Stimulated activated CD4-positive, alpha-beta T cell treated with anti-CD3 and anti-CD28 coated beads, TNF-alpha, amount 100 ng/mL, for 4 hours (primary cell): ENCODE data around the gene KRT83.
"Not testable (repeated sequence)": the region's sequence is repeated elsewhere in the genome, so short reads cannot be mapped to it uniquely, and the experiment has no call there.

Experiments used
- DNase-seq, 3 experiments: peaks; one replicate each; pipeline ENCODE4 v3.0.0-alpha.2; 2020; ENCODE audit warnings: low read depth in 3 of 3

KRT83 gene

DNA sequence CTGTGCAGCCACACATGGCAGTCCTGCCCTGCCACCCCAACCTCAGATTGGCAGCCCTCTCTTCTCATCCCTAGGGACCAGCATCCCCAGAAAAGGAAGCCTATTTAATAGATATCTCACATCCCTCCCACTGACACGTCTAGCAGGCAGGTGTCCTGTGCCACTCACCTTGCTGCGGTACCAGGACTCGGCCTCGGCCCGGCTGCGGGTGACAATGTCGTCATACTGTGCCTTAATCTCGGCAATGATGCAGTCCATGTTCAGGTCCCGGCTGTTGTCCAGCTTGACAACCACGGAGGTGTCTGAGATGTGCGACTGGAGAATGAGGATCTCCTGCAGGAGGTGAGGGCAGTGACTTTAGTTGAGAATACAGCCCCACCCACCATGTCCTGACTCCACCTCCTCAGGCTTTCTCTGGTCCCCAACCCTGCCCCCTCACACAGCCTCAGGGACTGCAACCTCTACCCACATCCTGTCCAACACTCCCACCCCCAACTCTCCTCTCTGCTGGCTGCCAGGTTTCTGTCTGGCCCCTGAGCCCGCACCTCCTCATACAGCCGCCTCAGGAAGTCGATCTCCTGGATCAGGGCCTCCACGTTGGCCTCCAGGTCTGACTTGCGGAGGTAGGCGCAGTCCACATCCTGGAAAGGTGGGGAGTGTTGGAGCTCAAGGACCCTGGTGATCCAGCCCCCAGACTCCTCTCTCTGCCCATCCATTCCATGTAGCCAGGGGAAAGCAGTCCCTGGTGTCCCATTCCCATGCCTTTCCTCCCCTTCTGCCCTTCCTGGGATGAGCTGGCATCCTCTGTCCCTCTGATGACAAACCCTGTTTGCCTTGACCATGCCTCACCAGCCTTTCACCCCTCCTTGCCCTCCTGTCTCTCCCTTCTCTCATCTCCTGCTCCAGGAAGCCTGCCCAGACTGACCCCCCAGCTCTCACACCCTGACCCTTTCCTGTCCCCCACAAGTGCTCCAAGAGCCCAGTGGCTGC, 33.1 kb downstream of the KRT83 start:
- DNase-seq: not testable (repeated sequence)

DNA sequence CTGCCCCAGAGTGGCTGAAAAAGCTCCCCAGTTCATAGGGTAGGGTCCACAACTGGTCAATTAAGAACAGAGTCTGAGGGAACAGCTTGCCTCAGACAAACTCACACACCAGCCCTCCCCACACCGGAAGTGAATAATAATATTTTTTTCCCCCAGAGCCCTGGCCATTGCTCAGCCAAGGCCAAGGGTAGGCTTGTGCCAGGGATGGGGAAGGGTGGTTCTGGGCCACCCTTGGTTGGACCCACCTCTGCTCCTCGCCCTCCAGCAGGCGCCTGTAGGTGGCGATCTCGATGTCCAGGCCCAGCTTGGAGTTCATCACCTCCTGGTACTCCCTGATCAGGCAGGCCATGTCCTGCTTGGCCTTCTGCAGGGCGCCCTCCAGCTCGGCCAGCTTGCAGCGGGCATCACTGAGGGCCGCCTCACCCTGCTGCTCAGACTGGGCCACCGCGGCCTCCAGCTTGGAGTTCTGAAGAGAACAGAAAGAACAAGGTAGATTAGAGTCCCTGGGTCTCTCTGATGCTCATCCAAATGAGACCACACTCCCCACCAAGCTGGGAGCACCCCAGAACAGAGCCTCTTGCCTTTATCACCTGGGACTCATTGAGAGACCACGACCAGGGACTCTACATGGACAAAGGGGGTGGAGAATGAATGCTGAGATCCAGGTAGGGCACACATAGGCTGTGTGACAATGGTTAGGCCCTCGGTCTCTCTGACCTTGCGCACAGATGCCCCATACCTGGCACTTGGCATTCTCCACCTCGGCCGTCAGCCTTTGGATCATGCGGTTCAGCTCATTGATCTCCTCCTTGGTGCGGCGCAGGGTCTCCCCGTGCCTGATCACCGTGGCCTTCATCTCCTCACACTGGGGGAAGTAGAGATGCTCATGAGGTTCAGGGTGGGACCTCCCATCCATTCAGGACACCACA, 34.1 kb downstream of the KRT83 start:
- DNase-seq: not testable (repeated sequence)

GRCh38 chr12:52285851-52286530, 35.2 kb downstream of the KRT83 start:
- no peak for DNase-seq

DNA sequence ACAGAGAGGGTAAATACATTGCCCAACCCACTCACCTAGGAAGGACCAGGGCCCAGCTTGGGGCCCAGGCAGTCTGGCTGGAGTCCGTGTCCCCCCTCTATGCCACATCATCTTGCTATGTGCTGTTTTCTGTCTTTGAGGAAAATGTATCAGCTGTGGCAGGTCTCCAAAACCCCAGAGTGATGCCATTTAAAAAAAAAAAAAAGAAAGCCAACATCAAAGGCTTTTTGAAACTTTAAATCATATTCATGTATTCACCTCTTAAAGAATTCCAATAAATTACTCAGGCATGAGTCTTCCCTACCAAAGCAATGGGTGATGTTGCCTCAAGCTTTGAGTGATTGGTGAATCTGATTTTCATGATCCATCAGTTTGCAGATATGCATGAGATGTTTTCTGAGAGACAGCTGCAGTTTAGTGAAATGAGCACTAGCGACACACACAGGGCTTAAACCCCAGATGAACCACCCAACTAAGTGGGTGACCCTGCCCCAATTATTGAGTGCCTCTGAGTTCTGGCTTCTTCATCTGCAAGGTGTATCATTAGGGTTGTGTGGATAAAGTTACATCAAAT, 35.9 kb downstream of the KRT83 start:
- no peak for DNase-seq

- no peak for DNase-seq
These were observed 36.5 kb downstream of the KRT83 start for GRCh38 chr12:52284562-52285171.

GRCh38 chr12:52280796-52281560, 40.2 kb downstream of the KRT83 start:
- no peak for DNase-seq

GRCh38 chr12:52280319-52280795, 40.8 kb downstream of the KRT83 start:
- no peak for DNase-seq

DNA sequence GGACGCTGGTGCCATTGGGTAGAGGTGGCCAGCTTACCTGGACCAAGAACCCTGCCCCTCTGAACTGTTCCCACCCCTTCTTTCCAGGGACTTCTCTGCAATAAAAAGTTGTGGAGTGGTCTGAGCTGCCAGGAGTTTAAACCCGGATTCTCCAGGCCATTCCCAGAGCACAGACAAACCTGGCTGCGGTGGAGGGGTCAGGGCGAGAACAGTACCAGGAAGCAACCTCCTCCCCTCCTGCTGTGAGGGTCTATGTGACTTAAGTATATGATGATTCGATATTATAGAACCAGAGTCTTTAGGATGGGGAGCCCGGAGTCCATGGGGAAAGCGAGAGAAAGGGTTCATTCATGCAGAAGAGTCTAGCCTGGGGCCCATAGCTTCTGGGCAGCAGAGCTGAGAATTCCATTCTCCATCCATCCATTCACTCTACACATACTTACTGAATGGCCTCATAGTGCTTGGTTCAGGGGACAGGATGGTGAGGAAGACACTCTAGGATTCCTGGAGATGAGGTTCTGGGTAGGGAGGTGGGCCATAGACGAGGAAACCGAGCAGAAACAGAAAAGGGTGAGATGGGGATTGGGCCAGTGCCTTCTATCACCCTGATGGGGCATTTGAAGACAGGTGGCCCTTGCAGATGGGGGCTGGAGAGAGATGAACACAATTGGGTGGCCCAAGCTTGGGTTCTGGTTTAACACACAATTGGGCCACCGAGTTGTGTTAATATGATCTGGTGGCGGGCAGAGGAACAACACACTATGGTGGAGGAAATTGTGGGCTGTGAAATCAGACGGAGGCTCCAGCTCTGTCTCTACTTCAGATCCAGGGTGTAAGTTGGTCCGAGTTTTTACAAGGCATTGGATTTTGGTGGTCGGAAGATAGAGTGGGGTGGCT, 41.5 kb downstream of the KRT83 start:
- DNase-seq: no peak

- DNase-seq: peak; percentile 40 to 59 (median 51)
These were observed 42.4 kb downstream of the KRT83 start for GRCh38 chr12:52278575-52279421.

DNA sequence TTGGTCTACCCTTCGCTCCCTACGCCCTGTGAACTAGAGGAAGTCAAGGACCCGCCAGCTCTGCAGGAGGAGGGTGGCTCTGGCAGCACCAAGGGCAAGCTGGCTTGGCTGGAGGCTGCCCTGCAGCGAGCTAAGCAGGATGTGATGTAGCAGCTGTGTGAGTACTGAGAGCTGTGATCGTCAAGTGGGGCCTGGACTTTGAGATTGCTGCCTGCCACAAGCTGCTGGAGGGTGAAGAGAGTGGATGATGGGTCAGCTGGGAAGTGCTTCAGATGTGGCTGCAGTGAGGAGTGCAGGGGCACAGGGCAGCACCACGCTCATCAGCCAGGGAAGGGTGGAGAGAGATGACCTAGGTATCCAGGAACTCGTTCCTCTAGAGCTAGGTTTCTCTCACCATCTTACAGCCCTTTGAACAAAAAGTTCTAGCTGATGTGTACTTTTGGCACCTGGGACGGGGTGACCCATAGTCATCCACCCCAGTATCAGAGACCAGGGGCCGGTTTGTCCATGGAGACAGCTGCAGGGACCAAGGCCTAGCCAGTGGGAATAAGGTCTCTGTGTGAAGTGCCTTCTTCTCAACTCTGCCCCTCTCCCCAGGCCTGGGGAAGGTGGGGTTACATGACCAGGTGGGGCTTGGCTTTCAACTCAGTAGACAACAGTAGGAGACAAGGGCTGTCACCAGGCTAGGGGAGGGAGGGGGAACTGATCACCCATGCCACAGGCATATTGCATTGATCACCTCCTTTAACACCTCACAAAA, 43.5 kb downstream of the KRT83 start:
- DNase-seq: no peak

DNA sequence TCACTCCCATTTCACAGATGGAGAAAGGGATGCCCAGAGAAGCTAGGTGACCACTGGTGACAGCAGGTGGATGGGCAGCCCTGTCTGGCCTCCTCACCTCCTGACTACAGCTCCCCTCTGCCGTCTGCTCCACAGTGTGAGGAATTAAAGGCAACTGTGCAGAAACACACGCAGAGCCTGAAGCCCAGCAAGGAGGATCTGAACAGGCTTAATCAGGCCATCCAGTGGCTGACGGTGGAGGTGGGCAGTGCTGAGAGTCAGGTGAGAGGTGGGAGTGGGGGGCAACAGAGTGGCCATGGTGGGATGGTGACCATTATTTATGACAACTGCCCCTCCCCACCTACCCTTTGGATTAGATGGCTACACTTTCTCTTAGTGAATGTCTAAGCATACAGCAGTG, 45.5 kb downstream of the KRT83 start:
- DNase-seq: no peak

DNA sequence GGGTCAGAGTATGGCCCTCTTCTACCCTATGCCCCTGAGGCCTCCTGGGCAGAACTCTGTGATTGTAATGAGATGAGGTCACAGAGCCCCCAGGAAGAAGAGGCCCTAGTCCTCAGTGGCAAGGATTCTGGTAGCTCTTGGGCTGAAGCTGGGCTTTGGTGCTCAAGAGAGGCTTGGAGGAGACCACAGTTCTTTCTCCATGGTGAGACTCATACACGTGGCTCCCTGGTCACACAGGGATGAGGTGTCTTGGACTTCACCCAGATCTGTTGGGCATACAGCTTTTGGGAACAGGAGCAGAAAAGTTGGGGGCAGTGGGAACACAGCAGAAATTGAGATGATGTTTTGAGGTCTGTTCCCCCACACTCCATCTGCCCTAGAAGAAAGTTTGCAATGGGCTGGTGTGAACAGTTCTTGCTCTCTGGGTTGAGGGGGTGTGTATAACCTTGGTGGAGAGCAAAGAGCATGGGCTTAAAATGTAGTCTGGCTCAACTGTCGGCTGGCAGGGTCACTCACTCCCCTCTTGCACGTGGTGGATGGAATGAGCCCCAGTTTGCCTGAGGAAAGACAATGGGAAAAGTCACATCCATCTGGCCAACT, 46.6 kb downstream of the KRT83 start, which contains the start of gene KRT86:
TSS of gene KRT86 (plus strand) at position 125 of the 600 bp plus-strand sequence. CDS start 27,272 bp downstream, outside the sequence.
- DNase-seq: no peak

DNA sequence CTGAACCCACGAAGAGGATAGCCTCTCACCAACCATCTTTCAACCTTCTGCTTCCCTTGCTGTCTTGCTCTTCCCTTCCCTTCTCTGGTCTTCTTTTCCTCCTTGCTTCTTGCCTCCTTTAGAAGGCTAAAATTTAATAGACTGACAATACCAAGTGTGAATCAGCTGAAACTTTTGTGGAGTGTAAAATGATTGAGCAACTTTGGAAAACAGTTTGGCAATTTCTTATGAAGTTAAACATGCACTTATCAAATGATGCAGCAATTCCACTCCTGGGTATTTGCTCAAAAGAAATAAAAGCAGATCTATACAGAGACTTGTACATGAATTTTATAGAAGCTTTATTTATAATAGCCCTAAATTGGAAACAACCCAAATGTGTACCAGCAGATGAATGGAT, 50.0 kb downstream of the KRT83 start:
- no peak for DNase-seq

- no peak for DNase-seq
These were observed 50.6 kb downstream of the KRT83 start for GRCh38 chr12:52270541-52271070.

DNA sequence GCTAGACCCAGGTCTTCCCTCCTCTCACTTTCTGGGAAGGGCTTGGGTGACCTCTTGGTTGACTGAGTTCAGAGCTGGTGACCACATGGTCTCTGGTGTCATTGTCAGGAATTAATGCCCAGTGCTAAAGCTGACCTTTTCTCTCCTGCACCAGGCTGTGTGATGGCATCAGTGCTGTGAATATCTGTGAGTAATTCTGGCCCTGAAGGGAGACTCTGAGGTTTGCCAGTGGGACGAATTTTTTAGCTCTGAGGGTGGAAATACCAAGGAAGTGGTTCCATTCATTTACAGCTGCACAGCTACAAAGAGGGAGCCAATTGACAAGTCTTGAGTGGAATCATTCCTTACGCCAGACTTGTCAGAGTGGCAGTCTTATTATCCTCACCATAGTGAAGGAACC, 53.0 kb downstream of the KRT83 start:
- DNase-seq: no peak

DNA sequence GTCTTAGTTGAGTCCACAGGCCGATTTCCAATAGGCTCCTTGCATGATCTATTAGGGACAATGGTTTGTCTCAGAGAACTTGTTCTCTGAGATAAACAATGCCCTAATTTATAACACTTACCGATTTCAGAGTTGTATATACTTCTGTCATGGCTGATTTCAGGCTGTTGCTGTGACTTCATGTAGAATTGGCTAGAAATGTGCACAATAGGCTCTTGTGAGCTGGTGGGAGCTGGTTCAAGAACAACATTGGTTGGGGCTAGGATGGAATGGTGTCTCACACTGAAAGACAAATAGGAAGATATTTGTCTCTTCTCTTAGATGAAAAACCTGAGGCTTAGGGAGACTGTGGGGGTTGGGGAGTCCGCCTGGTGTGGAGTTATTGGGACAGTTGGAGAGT, 53.5 kb downstream of the KRT83 start:
- no peak for DNase-seq

GRCh38 chr12:52267266-52267665, 53.9 kb downstream of the KRT83 start:
- no peak for DNase-seq
